IMR-90 (cell line): ENCODE data around the gene KCNQ1. TPM values are rescaled to one million over a fixed set of nuclear protein-coding genes. Genes with fewer than 3 reads are reported as not detected.

Experiments used
- ATAC-seq: fragments of 200-7000 bp; cut with Tn5 transposase; 2 replicates; pipeline ENCODE4 v1.9.1; 2020; ENCODE audit warnings: low read depth, mild to moderate bottlenecking, moderate library complexity
- BruUV-seq: library from RNA; stranded (reverse); fragments of 400-500 nt; replicated peaks from 2 replicates; lab custom pipeline; 2021; lab: Mats Ljungman, UMichigan
- CTCF ChIA-PET: fragments of 300-600 bp; formaldehyde crosslinking; extraction: SDS; loops from one replicate; lab custom pipeline; 2021; ENCODE audit warnings: antibody characterized with exemption; lab: Yijun Ruan, JAX
- POLR2A ChIA-PET: fragments of 300-600 bp; sonication (Branson Sonifier 250); formaldehyde crosslinking; loops from one replicate; lab custom pipeline; 2022; ENCODE audit warnings: antibody characterized with exemption; ENCODE audit not compliant: unreplicated experiment; lab: Charles Lee
- DNase-seq: peaks from one replicate; pipeline ENCODE4 v3.0.0; 2013
- H2AFZ ChIP-seq: replicated peaks from 2 replicates; pipeline ENCODE3; 2013; ENCODE audit warnings: low read length, mild to moderate bottlenecking; ENCODE audit not compliant: poor library complexity
- H2AK5ac ChIP-seq: 2 replicates; pipeline ENCODE4 v1.6.1; 2013; ENCODE audit warnings: low read depth, low read length, inconsistent platforms
- H2AK9ac ChIP-seq: replicated peaks from 2 replicates; pipeline ENCODE3; 2013; ENCODE audit warnings: mild to moderate bottlenecking, low read depth, low read length, moderate library complexity; ENCODE audit not compliant: poor library complexity
- H2BK120ac ChIP-seq: 2 replicates; pipeline ENCODE4 v1.6.1; 2013; ENCODE audit warnings: low read depth, low read length, inconsistent platforms
- H2BK15ac ChIP-seq: 3 replicates; pipeline ENCODE4 v1.6.1; 2013; ENCODE audit warnings: low read depth, low read length, inconsistent platforms
- H2BK20ac ChIP-seq: 2 replicates; pipeline ENCODE4 v1.6.1; 2013; ENCODE audit warnings: low read depth, mild to moderate bottlenecking, inconsistent platforms, low read length, moderate library complexity
- H2BK5ac ChIP-seq: 2 replicates; pipeline ENCODE4 v1.6.1; 2013; ENCODE audit warnings: mild to moderate bottlenecking, low read depth, low read length, inconsistent platforms; ENCODE audit not compliant: poor library complexity, severe bottlenecking
- H3K14ac ChIP-seq: replicated peaks from 2 replicates; pipeline ENCODE4 v1.6.1; 2013; ENCODE audit warnings: low read depth, low read length, inconsistent platforms
- H3K18ac ChIP-seq: 2 replicates; pipeline ENCODE4 v1.6.1; 2013; ENCODE audit warnings: low read depth, low read length, control low read depth
- H3K23ac ChIP-seq: 2 replicates; pipeline ENCODE4 v1.6.1; 2013; ENCODE audit warnings: low read depth, low read length, inconsistent platforms
- H3K27ac ChIP-seq: 2 replicates; pipeline ENCODE4 v1.5.1; 2013; ENCODE audit warnings: mild to moderate bottlenecking, control low read depth, low read length; ENCODE audit not compliant: insufficient read depth
- H3K27me3 ChIP-seq: 2 replicates; pipeline ENCODE4 v1.6.1; 2013; ENCODE audit warnings: low read length; ENCODE audit not compliant: control insufficient read depth, insufficient read depth
- H3K36me3 ChIP-seq: 2 replicates; pipeline ENCODE4 v1.6.1; 2013; ENCODE audit warnings: low read length, mixed read lengths; ENCODE audit not compliant: control insufficient read depth, insufficient read depth
- H3K4ac ChIP-seq: 2 replicates; pipeline ENCODE4 v1.6.1; 2013; ENCODE audit warnings: low read depth, low read length, inconsistent platforms
- H3K4me1 ChIP-seq: 2 replicates; pipeline ENCODE4 v1.6.1; 2013; ENCODE audit warnings: low read length, mixed read lengths; ENCODE audit not compliant: control insufficient read depth, insufficient read depth
- H3K4me2 ChIP-seq: 2 replicates; pipeline ENCODE4 v1.6.1; 2013; ENCODE audit warnings: low read depth, mild to moderate bottlenecking, control low read depth, low read length, moderate library complexity
- H3K4me3 ChIP-seq: 2 replicates; pipeline ENCODE4 v1.5.1; 2013; ENCODE audit warnings: low read depth, mild to moderate bottlenecking, control low read depth, low read length, moderate library complexity; ENCODE audit not compliant: insufficient read depth
- H3K56ac ChIP-seq: 2 replicates; pipeline ENCODE4 v1.6.1; 2013; ENCODE audit warnings: low read length, inconsistent platforms; ENCODE audit not compliant: insufficient read depth; ENCODE audit errors: extremely low read depth
- H3K79me1 ChIP-seq, 2 experiments: 2 replicates each; pipeline ENCODE4 v1.6.1; 2013; ENCODE audit warnings: low read length in 2 of 2, inconsistent platforms in 1 of 2, low read depth in 1 of 2
- H3K9ac ChIP-seq: 2 replicates; pipeline ENCODE4 v1.6.1; 2013; ENCODE audit warnings: low read depth, low read length, control low read depth
- H3K9me1 ChIP-seq: 2 replicates; pipeline ENCODE4 v1.6.1; 2013; ENCODE audit warnings: low read length, inconsistent platforms; ENCODE audit not compliant: insufficient read depth
- H3K9me3 ChIP-seq: 2 replicates; pipeline ENCODE4 v1.6.1; 2013; ENCODE audit warnings: low read length; ENCODE audit not compliant: control insufficient read depth, insufficient read depth
- H4K20me1 ChIP-seq: 2 replicates; pipeline ENCODE4 v1.6.1; 2013; ENCODE audit warnings: low read length, inconsistent platforms; ENCODE audit not compliant: insufficient read depth
- H4K5ac ChIP-seq: 2 replicates; pipeline ENCODE4 v1.6.1; 2013; ENCODE audit warnings: mild to moderate bottlenecking, low read depth, low read length, control low read depth
- H4K8ac ChIP-seq, 2 experiments: 2 replicates each; pipeline ENCODE4 v1.6.1; 2013; ENCODE audit warnings: low read depth in 2 of 2, low read length in 2 of 2, control low read depth in 1 of 2, inconsistent platforms in 1 of 2
- H4K91ac ChIP-seq: 2 replicates; pipeline ENCODE4 v1.6.1; 2013; ENCODE audit warnings: low read depth, low read length, inconsistent platforms; ENCODE audit not compliant: insufficient read depth
- CEBPB ChIP-seq: IDR thresholded peaks from 2 replicates; pipeline ENCODE4 v1.6.1; 2012; ENCODE audit warnings: low read depth, low read length, improper control_type of control experiment
- MAZ ChIP-seq: IDR thresholded peaks from 2 replicates; pipeline ENCODE4 v1.6.1; 2012; ENCODE audit warnings: low read depth, mild to moderate bottlenecking, low read length, improper control_type of control experiment, moderate library complexity, borderline replicate concordance
- NFE2L2 ChIP-seq: fragments of 150-350 bp; IDR thresholded peaks from 2 replicates; pipeline ENCODE4 v1.6.1; 2016; ENCODE audit warnings: low read depth, mild to moderate bottlenecking, low read length
- RAD21 ChIP-seq: IDR thresholded peaks from 2 replicates; pipeline ENCODE4 v1.6.1; 2012; ENCODE audit warnings: low read length, improper control_type of control experiment
- RFX5 ChIP-seq: IDR thresholded peaks from 2 replicates; pipeline ENCODE4 v1.8.0; 2012; ENCODE audit warnings: low read depth, mild to moderate bottlenecking, low read length, moderate library complexity
- USF2 ChIP-seq: fragments of 150-350 bp; IDR thresholded peaks from 2 replicates; pipeline ENCODE4 v1.6.1; 2017; ENCODE audit warnings: mild to moderate bottlenecking, antibody characterized with exemption, low read length, low read depth
- WGBS, 2 experiments: methylation state at CpG; one replicate each; pipeline versions ENCODE4 v1.1.5 to v1.1.7; 2013; ENCODE audit warnings: missing lambda C conversion rate in 2 of 2; ENCODE audit not compliant: insufficient read length in 1 of 2; ENCODE audit errors: extremely low coverage in 2 of 2; 5-methylcytosine and 5-hydroxymethylcytosine counted together
- dilution Hi-C: fragments of 300-500 bp; cut with HindIII; formaldehyde crosslinking; loops from one replicate; pipeline ENCODE4 v1.14.3; 2018; ENCODE audit warnings: low sequenced_read_pairs; ENCODE audit not compliant: unreplicated experiment
- in situ Hi-C: fragments of 300-500 bp; cut with MboI; formaldehyde crosslinking; loops from 3 replicates; pipeline ENCODE4 v1.14.3; 2019; ENCODE audit warnings: low sequenced_read_pairs, inconsistent platforms, mixed read lengths
- intact Hi-C: fragments of 100-400 bp; cut with micrococcal nuclease; formaldehyde crosslinking; loops from 2 replicates; pipeline ENCODE4 v1.10.0; 2022
- polyA plus RNA-seq, 3 experiments: library from polyadenylated mRNA; depleted of rRNA; stranded (reverse); fragments of >200 nt; gene quantifications; 2 replicates each; pipeline ENCODE4 v1.2.3, GENCODE V29; 2012; ENCODE audit warnings: low replicate concordance in 1 of 3
- total RNA-seq: library from RNA; depleted of rRNA; stranded (reverse); fragments of >200 nt; gene quantifications from 2 replicates; pipeline ENCODE4 v1.2.3, GENCODE V29; 2012

Gene KCNQ1
- total and polyA plus RNA-seq, 2 of the 4 experiments (the other 2 are of a cell fraction): 0.07 TPM; not detected in 1

DNA sequence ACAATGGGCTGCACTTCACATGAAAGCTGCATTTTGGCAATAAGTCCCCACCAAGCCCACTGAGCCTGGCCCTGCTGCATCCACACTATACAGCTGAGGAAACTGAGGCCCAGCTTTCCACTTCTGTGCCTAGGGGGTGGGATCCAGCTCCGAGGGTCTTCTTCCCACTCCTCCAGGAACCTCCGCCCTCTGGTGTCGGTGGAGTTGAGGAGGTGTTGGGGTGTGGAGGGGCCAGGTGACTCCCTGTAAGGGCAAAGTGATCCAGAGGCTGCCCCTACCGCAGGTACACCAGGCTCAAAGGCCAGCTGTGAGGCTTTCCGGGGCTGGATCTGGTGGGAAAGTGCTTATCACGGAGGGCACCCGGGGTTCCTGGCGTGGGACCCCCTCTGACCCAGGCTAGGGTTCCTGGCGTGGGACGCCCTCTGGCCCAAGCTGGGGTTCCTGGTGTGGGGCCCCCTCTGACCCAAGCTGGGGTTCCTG lies 125.0 kb downstream of the KCNQ1 start:
- H3K18ac ChIP-seq: no peak overlapping the region
- no peak overlapping the region for H2AFZ ChIP-seq
- ATAC-seq: no peak
- no peak overlapping the region for H3K27ac ChIP-seq
- intact Hi-C loops (no loop called here), in situ Hi-C loops (no loop called here), dilution Hi-C loops (no loop called here)
- H3K56ac ChIP-seq: no peak overlapping the region
- H3K4ac ChIP-seq: no peak overlapping the region
- ChIA-PET POLR2A (no interaction called here), CTCF (no interaction called here)
- DNase-seq: no peak
- no peak overlapping the region for H2BK5ac ChIP-seq
- H2BK120ac ChIP-seq: no peak overlapping the region
- H3K4me2 ChIP-seq: no peak overlapping the region
- no peak overlapping the region for H2AK9ac ChIP-seq
- no peak overlapping the region for H3K23ac ChIP-seq
- TF ChIP-seq NFE2L2 (no peak), RAD21 (no peak), MAZ (no peak), CEBPB (no peak), RFX5 (no peak), USF2 (no peak)
- no peak overlapping the region for H3K4me3 ChIP-seq
- no peak overlapping the region for H2BK20ac ChIP-seq
- H3K27me3 ChIP-seq: peaks cover 15% of the 10 kb centered on the region
- no peaks in the 10 kb centered on the region for H3K79me1 ChIP-seq
- no peak overlapping the region for H4K8ac ChIP-seq
- H4K5ac ChIP-seq: no peak overlapping the region
- H3K9ac ChIP-seq: no peak overlapping the region
- H3K9me3 ChIP-seq: no peaks in the 10 kb centered on the region; the same call in 1 of the 2 replicates
- 95% methylated on average over 4 of the region's 10 CpGs; no CpG with 5 or more reads in 1 of the 2 experiments for WGBS, 2 experiments
- no peaks in the 10 kb centered on the region for H3K4me1 ChIP-seq
- H2AK5ac ChIP-seq: no peak overlapping the region
- H4K91ac ChIP-seq: no peak overlapping the region
- H2BK15ac ChIP-seq: no peak overlapping the region
- no peaks in the 10 kb centered on the region for H3K36me3 ChIP-seq
- H3K14ac ChIP-seq: no peak overlapping the region
- no TSS peak for BruUV-seq
- H3K9me1 ChIP-seq: no peaks in the 10 kb centered on the region
- H4K20me1 ChIP-seq: no peaks in the 10 kb centered on the region
